ENCODE data around the gene TMEM86B. TPM values are rescaled to one million over a fixed set of nuclear protein-coding genes. Genes with fewer than 3 reads are reported as not detected.
A peak's percentile ranks its signal among the peaks of the same experiment; 100 is the strongest.

TMEM86B gene
- polyA plus RNA-seq, 4 donors, result 22.8 to 255 (median 72.6) TPM

DNA sequence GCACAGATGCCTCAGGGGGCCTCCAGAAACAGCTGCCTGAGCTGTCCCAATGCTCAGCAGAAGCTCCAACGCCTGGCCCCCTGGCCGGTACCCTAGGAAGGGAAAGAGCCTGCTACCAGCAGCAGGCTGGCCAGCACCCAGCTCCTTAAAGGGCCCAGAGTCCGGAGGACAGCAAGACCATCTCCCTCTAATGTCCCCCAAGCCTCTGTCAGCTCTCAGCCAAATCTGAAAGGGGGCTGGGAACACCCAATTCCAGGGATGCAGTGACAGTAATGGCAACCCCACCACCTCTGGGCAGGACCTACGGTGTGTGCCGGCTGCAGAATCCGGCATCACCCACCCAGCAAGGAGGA, 26.0 kb upstream of the TMEM86B start:
- Histone ChIP-seq H3K27ac (ENCODE audit: low read depth in 1 of 3, low read length in 2 of 3) (peak overlapping the region in 2 of 3 donors; percentile 82 to 89), H3K4me3 (ENCODE audit: low read depth in 1 of 3, low read length in 3 of 3) (peak overlapping the region in 2 of 3 donors; percentile 2 to 45), H3K27me3 (ENCODE audit: control insufficient read depth in 3 of 3, insufficient read depth in 3 of 3, low read length in 3 of 3) (no peaks in the 10 kb centered on the region), H3K4me1 (ENCODE audit: control insufficient read depth in 3 of 3, insufficient read depth in 2 of 3, low read depth in 1 of 3, low read length in 2 of 3) (peaks cover 3 to 27% (median 12%) of the 10 kb centered on the region in 3 donors), H3K36me3 (ENCODE audit: control insufficient read depth in 3 of 3, insufficient read depth in 2 of 3, low read depth in 1 of 3, low read length in 3 of 3) (peaks cover 0 to 63% (median 0%) of the 10 kb centered on the region in 3 donors), H3K9me3 (ENCODE audit: control insufficient read depth in 2 of 2, insufficient read depth in 1 of 2, low read depth in 1 of 2, low read length in 1 of 2) (no peaks in the 10 kb centered on the region)
- WGBS, 3 donors, result 48 to 70% (median 55%) methylated on average over 6 of the region's 6 CpGs
- DNase-seq (no peak), FAIRE-seq (no peak)

DNA sequence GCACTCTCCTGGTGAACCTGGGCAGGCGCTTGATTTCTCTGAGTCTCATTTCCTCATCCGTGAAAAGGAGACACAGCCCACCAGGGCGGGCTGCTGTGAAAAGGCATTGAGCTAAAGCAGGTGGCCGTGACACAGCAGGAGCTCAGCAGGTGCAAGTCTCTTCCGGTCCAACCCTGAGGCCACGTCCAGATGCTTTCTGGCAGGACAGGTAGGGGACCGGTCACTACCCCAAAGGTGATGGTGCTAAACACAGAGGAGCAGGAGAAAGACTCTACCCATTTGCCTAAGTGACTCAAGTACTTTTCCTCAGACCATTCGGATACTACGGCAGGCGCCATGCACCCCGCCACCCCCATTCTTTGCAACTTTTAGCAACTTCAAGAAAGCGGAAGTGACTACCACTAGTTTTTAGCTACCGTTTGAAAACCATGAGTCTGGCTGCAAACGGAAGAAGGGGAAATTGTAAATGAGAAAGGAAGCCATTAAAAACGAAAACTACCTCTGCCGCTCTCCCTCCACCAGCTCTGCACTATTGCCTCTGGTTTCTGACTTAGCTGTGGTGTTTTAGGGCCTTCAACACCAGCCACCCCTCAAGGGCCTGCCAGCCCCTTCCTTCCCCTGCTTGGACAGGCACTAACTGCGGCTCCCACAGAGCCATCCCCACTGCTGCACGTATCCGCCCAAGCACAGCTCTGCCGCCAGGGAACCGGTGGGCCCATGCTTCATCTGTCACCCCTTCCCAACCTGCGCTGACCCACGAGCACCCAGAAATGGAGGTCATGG, 25.5 kb upstream of the TMEM86B start:
- H3K27ac ChIP-seq (ENCODE audit: low read depth in 1 of 3, low read length in 2 of 3), result peak overlapping the region in 2 of 3 donors; percentile 82 to 89
- FAIRE-seq (no peak), DNase-seq (peak in 1 of 2 donors; percentile 27)
- no peaks in the 10 kb centered on the region for H3K9me3 ChIP-seq (ENCODE audit: control insufficient read depth in 2 of 2, insufficient read depth in 1 of 2, low read depth in 1 of 2, low read length in 1 of 2)
- peak overlapping the region in 2 of 3 donors; percentile 2 to 45 for H3K4me3 ChIP-seq (ENCODE audit: low read depth in 1 of 3, low read length in 3 of 3)
- WGBS, 3 donors, result 54 to 76% (median 61%) methylated on average over 23 of the region's 23 CpGs
- no peaks in the 10 kb centered on the region for H3K27me3 ChIP-seq (ENCODE audit: control insufficient read depth in 3 of 3, insufficient read depth in 3 of 3, low read length in 3 of 3)
- peaks cover 3 to 27% (median 12%) of the 10 kb centered on the region in 3 donors for H3K4me1 ChIP-seq (ENCODE audit: control insufficient read depth in 3 of 3, insufficient read depth in 2 of 3, low read depth in 1 of 3, low read length in 2 of 3)
- H3K36me3 ChIP-seq (ENCODE audit: control insufficient read depth in 3 of 3, insufficient read depth in 2 of 3, low read depth in 1 of 3, low read length in 3 of 3), result peaks cover 0 to 66% (median 0%) of the 10 kb centered on the region in 3 donors

DNA sequence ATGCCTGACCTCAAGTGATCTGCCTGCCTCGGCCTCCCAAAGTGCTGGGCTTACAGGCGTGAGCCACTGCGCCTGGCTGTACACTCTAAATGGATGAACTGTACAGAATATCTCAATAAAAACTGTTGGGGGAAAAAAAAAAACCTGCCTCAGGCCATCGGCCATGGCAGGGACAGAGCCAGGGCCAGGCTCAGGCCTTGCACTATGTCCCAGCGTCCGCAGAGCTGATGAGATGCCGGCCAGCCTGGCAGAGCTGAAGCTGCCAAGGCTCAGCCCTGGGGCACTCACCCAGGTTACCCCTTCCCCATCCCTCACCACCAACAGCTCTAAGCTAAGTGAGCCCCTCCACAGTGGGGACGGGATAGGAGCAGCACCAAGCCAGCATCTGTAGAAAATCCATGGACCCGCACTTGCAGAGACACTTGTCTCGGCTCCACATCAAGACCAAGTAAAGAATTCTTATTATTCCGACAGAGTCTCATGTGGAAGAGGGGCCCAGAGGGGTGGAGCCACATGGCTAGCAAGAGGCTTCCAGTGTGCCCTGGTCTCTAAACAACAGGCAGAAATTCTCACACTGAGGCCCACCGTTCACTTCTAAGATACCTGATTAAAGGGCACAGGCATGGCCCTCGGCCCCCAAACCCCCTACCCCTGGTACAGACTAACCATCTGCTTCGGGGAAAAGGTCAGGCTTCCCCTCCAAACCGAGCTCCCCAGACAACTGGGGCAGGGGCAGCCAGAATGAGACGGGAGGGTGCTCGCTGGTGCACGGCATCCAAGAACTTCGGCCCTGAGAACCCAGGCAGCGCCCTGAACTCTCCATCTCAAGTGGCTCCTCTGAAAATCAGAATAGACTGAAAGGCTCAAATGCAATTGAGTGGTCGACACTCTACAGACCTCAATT, 24.4 kb upstream of the TMEM86B start:
- Histone ChIP-seq H3K4me3 (ENCODE audit: low read depth in 1 of 3, low read length in 3 of 3) (no peak overlapping the region), H3K9me3 (ENCODE audit: control insufficient read depth in 2 of 2, insufficient read depth in 1 of 2, low read depth in 1 of 2, low read length in 1 of 2) (no peaks in the 10 kb centered on the region), H3K27me3 (ENCODE audit: control insufficient read depth in 3 of 3, insufficient read depth in 3 of 3, low read length in 3 of 3) (no peaks in the 10 kb centered on the region), H3K36me3 (ENCODE audit: control insufficient read depth in 3 of 3, insufficient read depth in 2 of 3, low read depth in 1 of 3, low read length in 3 of 3) (peaks cover 0 to 76% (median 0%) of the 10 kb centered on the region in 3 donors), H3K27ac (ENCODE audit: low read depth in 1 of 3, low read length in 2 of 3) (peak overlapping the region in 2 of 3 donors; percentile 24 to 89), H3K4me1 (ENCODE audit: control insufficient read depth in 3 of 3, insufficient read depth in 2 of 3, low read depth in 1 of 3, low read length in 2 of 3) (peaks cover 3 to 32% (median 12%) of the 10 kb centered on the region in 3 donors)
- WGBS, 3 donors, result 72 to 88% (median 78%) methylated on average over 21 of the region's 21 CpGs
- no peak for FAIRE-seq
- no peak for DNase-seq

DNA sequence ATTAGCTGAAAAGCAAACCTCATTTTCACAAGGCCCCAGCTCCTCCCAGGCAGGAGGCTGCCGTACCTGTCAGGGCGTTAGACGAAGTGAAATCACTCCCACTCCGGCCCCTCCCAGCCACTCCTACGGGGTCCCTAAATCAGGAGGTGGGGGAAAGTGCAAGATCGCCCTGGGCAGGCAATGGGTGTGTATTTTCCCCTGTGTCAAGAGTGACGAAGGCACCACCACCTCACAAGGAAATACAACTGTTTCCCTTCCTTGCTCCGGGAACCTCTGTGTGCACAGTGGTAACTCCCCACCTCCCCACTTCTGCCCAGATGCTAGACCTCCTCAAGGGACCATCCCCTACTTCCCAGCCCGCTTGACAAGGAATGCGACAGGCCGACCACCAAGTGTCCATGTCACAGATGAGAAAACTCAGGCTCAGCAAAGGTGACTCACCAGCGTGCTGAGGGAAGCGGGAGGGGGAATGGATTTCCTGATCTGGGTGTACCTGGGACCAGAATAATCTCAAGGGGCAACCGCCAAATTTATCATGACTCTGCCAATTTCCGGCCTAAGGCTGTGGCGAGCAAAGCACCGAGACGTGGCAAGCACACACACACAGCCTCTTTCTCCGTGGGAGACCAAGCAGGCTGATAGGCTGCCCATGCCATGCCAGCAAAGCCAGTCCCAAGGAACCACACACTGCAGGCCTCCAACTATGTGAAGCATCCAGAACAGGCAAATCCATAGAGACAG, 22.9 kb upstream of the TMEM86B start:
- Histone ChIP-seq H3K27ac (ENCODE audit: low read depth in 1 of 3, low read length in 2 of 3) (peak overlapping the region in 2 of 3 donors; percentile 22 to 52), H3K9me3 (ENCODE audit: control insufficient read depth in 2 of 2, insufficient read depth in 1 of 2, low read depth in 1 of 2, low read length in 1 of 2) (no peaks in the 10 kb centered on the region), H3K27me3 (ENCODE audit: control insufficient read depth in 3 of 3, insufficient read depth in 3 of 3, low read length in 3 of 3) (no peaks in the 10 kb centered on the region), H3K36me3 (ENCODE audit: control insufficient read depth in 3 of 3, insufficient read depth in 2 of 3, low read depth in 1 of 3, low read length in 3 of 3) (peaks cover 0 to 87% (median 3%) of the 10 kb centered on the region in 3 donors), H3K4me3 (ENCODE audit: low read depth in 1 of 3, low read length in 3 of 3) (no peak overlapping the region), H3K4me1 (ENCODE audit: control insufficient read depth in 3 of 3, insufficient read depth in 2 of 3, low read depth in 1 of 3, low read length in 2 of 3) (peaks cover 2 to 27% (median 8%) of the 10 kb centered on the region in 3 donors)
- FAIRE-seq (no peak), DNase-seq (no peak)
- 55 to 69% (median 59%) methylated on average over 19 of the region's 19 CpGs for WGBS, 3 donors

DNA sequence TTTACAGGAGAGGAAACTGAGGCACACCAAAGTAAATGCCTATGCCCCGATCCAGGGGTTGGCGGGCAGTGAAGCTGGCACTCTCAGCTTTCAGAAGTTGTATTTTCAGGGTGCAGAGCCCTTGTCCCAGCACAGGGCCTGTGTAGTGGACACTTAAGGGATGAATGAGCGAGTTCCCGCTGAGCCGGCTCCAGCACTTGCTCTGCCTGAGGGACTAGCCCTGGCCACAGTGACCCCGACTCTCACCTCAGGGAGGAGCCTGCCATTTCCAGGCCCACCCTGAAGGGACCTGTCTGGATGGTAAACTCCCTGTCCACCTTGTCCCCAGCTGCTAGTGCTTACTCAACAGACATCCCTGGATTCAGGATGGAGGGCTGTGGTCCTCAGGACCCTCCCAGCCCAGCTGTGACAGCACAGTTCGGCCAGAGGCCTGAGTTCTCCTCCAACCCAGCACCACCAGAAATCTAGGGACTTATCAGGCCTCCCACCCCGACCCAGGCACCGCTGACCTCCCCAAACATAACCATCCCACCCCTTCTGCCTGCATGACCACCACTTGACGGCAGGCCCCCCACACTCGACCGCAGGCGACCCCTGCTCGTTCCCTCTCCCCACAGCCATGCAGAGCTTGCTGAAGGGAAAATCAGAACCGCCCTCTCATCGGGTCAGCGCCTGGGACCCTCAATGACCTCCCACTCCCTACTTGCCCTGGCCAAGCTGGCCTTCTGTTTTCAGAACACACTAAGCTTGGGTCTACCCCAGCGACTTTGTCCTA, 21.9 kb upstream of the TMEM86B start:
- 92 to 96% (median 95%) methylated on average over 18 of the region's 18 CpGs for WGBS, 3 donors
- peaks cover 0 to 17% (median 3%) of the 10 kb centered on the region in 3 donors for H3K4me1 ChIP-seq (ENCODE audit: control insufficient read depth in 3 of 3, insufficient read depth in 2 of 3, low read depth in 1 of 3, low read length in 2 of 3)
- H3K9me3 ChIP-seq (ENCODE audit: control insufficient read depth in 2 of 2, insufficient read depth in 1 of 2, low read depth in 1 of 2, low read length in 1 of 2), result no peaks in the 10 kb centered on the region
- FAIRE-seq (no peak), DNase-seq (no peak)
- H3K27me3 ChIP-seq (ENCODE audit: control insufficient read depth in 3 of 3, insufficient read depth in 3 of 3, low read length in 3 of 3), result no peaks in the 10 kb centered on the region
- no peak overlapping the region for H3K4me3 ChIP-seq (ENCODE audit: low read depth in 1 of 3, low read length in 3 of 3)
- H3K27ac ChIP-seq (ENCODE audit: low read depth in 1 of 3, low read length in 2 of 3), result peak overlapping the region in 2 of 3 donors; percentile 24 to 30
- peaks cover 0 to 88% (median 8%) of the 10 kb centered on the region in 3 donors for H3K36me3 ChIP-seq (ENCODE audit: control insufficient read depth in 3 of 3, insufficient read depth in 2 of 3, low read depth in 1 of 3, low read length in 3 of 3)

DNA sequence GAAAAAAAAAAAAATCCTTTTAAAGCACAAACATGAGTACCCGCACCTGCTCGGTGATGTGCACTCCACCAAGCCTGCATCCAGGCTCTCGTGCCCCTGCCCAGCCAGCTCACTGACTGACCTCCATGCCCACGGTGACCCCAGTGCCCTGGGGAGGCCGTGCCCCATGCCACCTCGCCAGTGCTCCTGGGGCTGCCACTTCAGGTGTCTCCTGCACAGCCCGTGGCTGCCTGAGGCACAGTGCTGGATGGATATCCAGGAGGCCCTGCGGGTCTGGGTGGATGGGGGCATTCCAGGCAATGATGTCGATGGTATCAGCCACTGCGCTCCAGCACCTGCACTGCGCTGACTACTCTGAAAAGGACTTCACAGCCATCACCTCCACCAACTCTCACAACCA, 21.3 kb upstream of the TMEM86B start:
- FAIRE-seq (no peak), DNase-seq (no peak)
- peaks cover 0 to 17% (median 0%) of the 10 kb centered on the region in 3 donors for H3K4me1 ChIP-seq (ENCODE audit: control insufficient read depth in 3 of 3, insufficient read depth in 2 of 3, low read depth in 1 of 3, low read length in 2 of 3)
- H3K4me3 ChIP-seq (ENCODE audit: low read depth in 1 of 3, low read length in 3 of 3), result no peak overlapping the region
- H3K27me3 ChIP-seq (ENCODE audit: control insufficient read depth in 3 of 3, insufficient read depth in 3 of 3, low read length in 3 of 3), result no peaks in the 10 kb centered on the region
- H3K36me3 ChIP-seq (ENCODE audit: control insufficient read depth in 3 of 3, insufficient read depth in 2 of 3, low read depth in 1 of 3, low read length in 3 of 3), result peaks cover 0 to 89% (median 12%) of the 10 kb centered on the region in 3 donors
- H3K27ac ChIP-seq (ENCODE audit: low read depth in 1 of 3, low read length in 2 of 3), result no peak overlapping the region
- 89 to 94% (median 89%) methylated on average over 10 to 11 of the region's 11 CpGs for WGBS, 3 donors
- no peaks in the 10 kb centered on the region for H3K9me3 ChIP-seq (ENCODE audit: control insufficient read depth in 2 of 2, insufficient read depth in 1 of 2, low read depth in 1 of 2, low read length in 1 of 2)

DNA sequence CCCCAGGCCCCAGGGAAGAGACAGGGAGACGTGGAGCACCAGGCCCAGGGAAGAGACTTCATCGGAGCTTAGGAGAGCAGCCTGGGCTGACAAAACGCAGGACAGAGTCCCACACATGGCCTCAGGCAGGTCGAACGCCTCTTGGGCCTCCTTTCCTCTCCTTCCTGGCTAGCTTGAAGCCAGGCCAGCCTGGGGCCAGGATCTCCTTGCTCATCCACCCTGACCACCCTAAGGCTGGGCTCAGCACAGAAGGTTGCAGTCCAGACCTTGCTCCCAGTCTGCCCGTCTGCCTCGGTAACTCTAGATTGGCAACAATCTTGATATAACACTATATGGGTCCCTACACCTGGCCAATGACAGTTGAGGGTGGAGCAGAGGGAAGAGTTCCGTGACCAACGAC, 20.1 kb upstream of the TMEM86B start:
- Histone ChIP-seq H3K27ac (ENCODE audit: low read depth in 1 of 3, low read length in 2 of 3) (no peak overlapping the region), H3K4me3 (ENCODE audit: low read depth in 1 of 3, low read length in 3 of 3) (no peak overlapping the region), H3K27me3 (ENCODE audit: control insufficient read depth in 3 of 3, insufficient read depth in 3 of 3, low read length in 3 of 3) (no peaks in the 10 kb centered on the region), H3K9me3 (ENCODE audit: control insufficient read depth in 2 of 2, insufficient read depth in 1 of 2, low read depth in 1 of 2, low read length in 1 of 2) (no peaks in the 10 kb centered on the region), H3K36me3 (ENCODE audit: control insufficient read depth in 3 of 3, insufficient read depth in 2 of 3, low read depth in 1 of 3, low read length in 3 of 3) (peaks cover 6 to 91% (median 19%) of the 10 kb centered on the region in 3 donors), H3K4me1 (ENCODE audit: control insufficient read depth in 3 of 3, insufficient read depth in 2 of 3, low read depth in 1 of 3, low read length in 2 of 3) (peaks cover 0 to 17% (median 0%) of the 10 kb centered on the region in 3 donors)
- FAIRE-seq, result no peak
- 72 to 82% (median 81%) methylated on average over 9 of the region's 9 CpGs for WGBS, 3 donors
- DNase-seq, result no peak

Measured in small intestine (tissue), 7 donors.